K562 (cell line): ENCODE results near the gene CNPY4. TPM values are rescaled to one million over a fixed set of nuclear protein-coding genes. Genes with fewer than 3 reads are reported as not detected.
A peak's percentile ranks its signal among the peaks of the same experiment; 100 is the strongest.

Experiments
- ATF1 ChIP-seq, 2 experiments: fragments of 450-650 bp in 1 of 2; IDR thresholded peaks; 2 replicates each; pipeline ENCODE4 v1.6.1; 2016; ENCODE audit warnings: missing compliant biosample characterization in 1 of 2, missing genetic modification characterization in 1 of 2
- BDP1 ChIP-seq: IDR thresholded peaks from 3 replicates; pipeline ENCODE4 v1.6.1; 2011; ENCODE audit not compliant: insufficient read length, insufficient read depth
- CC2D1A ChIP-seq: fragments of 450-650 bp; IDR thresholded peaks from 2 replicates; pipeline ENCODE4 v1.6.1; 2017; ENCODE audit warnings: mild to moderate bottlenecking
- HDAC2 ChIP-seq: fragments of 450-650 bp; IDR thresholded peaks from 2 replicates; pipeline ENCODE4 v1.6.1; 2016; ENCODE audit warnings: mild to moderate bottlenecking
- ILK ChIP-seq: fragments of 450-650 bp; IDR thresholded peaks from 2 replicates; pipeline ENCODE4 v1.6.1; 2016; ENCODE audit warnings: missing genetic modification characterization, low read depth, mild to moderate bottlenecking, missing compliant biosample characterization, moderate library complexity, borderline replicate concordance
- KLF13 ChIP-seq: fragments of 450-650 bp; IDR thresholded peaks from 2 replicates; pipeline ENCODE4 v1.6.1; 2016; ENCODE audit warnings: missing genetic modification characterization, low read depth, mild to moderate bottlenecking, missing compliant biosample characterization, moderate library complexity, borderline replicate concordance
- PYGO2 ChIP-seq: fragments of 450-650 bp; IDR thresholded peaks from 2 replicates; pipeline ENCODE4 v1.6.1; 2016; ENCODE audit warnings: mild to moderate bottlenecking, missing genetic modification characterization, moderate library complexity, missing compliant biosample characterization
- SMAD2 ChIP-seq: fragments of 150-350 bp; IDR thresholded peaks from 2 replicates; pipeline ENCODE4 v1.6.1; 2014; ENCODE audit warnings: low read depth, mild to moderate bottlenecking, low read length
- SMAD3 ChIP-seq: fragments of 450-650 bp; formaldehyde crosslinking; conservative IDR thresholded peaks from 2 replicates; pipeline ENCODE4 v1.4.0; 2020; ENCODE audit warnings: mild to moderate bottlenecking
- ZNF408 ChIP-seq: fragments of 250-450 bp; sonication (Bioruptor Pico); IDR thresholded peaks from 2 replicates; pipeline ENCODE4 v1.4.0; 2020; ENCODE audit warnings: low read depth, mild to moderate bottlenecking, moderate library complexity
- ZNF717 ChIP-seq: fragments of 250-450 bp; sonication (Bioruptor Pico); IDR thresholded peaks from 2 replicates; pipeline ENCODE4 v1.5.0; 2021
- ZNF780A ChIP-seq: fragments of 250-450 bp; sonication (Bioruptor Pico); IDR thresholded peaks from 2 replicates; pipeline ENCODE4 v1.5.0; 2021; ENCODE audit warnings: mild to moderate bottlenecking
- polyA plus RNA-seq, 8 experiments: library from polyadenylated mRNA; depleted of rRNA in 4 of 8; stranded (reverse) in 5 of 8; unstranded in 3 of 8; fragments of >200 nt; fragmentation: Nextera tagmentation in 2 of 8; fragmentation: Illumina TruSeq in 1 of 8; extraction: Ambion mirVana in 2 of 8; extraction: Trizol in 1 of 8; gene quantifications; 2 replicates each; pipeline versions ENCODE4 v1.2.1 to v1.2.3, GENCODE V29; 2011 to 2014; ENCODE audit warnings: inconsistent platforms in 1 of 8, missing spikeins in 1 of 8
- total RNA-seq, 7 experiments: library from RNA; depleted of rRNA in 6 of 7; stranded (reverse); fragments of >200 nt in 6 of 7; fragmentation: Illumina TruSeq in 2 of 7; extraction: Trizol in 2 of 7; gene quantifications; 2 replicates each; pipeline versions ENCODE4 v1.2.1 to v1.2.3, GENCODE V29; 2011 to 2021; ENCODE audit warnings: low replicate concordance in 1 of 7
- TF ChIP-seq, protein P1 (sequence below), 2 experiments: IDR thresholded peaks; 2 replicates each; pipeline ENCODE4 v1.6.1; 2012; ENCODE audit warnings: improper control_type of control experiment in 2 of 2, low read depth in 2 of 2, low read length in 2 of 2, borderline replicate concordance in 1 of 2
- TF ChIP-seq, protein P2 (sequence below): fragments of 250-450 bp; sonication (Bioruptor Pico); IDR thresholded peaks from 2 replicates; pipeline ENCODE4 v1.5.0; 2021; ENCODE audit warnings: mild to moderate bottlenecking, borderline replicate concordance
- TF ChIP-seq, protein P3 (sequence below): fragments of 450-650 bp; IDR thresholded peaks from one replicate; pipeline ENCODE4 v1.6.1; 2018; ENCODE audit warnings: mild to moderate bottlenecking, moderate library complexity; ENCODE audit not compliant: partially characterized antibody

The CNPY4 gene
- total and polyA plus RNA-seq, 9 of the 15 experiments (the other 6 are each of a cell fraction or from before 2014, with no cell fraction given) = 1.9 to 11.2 (median 7.0) TPM

DNA sequence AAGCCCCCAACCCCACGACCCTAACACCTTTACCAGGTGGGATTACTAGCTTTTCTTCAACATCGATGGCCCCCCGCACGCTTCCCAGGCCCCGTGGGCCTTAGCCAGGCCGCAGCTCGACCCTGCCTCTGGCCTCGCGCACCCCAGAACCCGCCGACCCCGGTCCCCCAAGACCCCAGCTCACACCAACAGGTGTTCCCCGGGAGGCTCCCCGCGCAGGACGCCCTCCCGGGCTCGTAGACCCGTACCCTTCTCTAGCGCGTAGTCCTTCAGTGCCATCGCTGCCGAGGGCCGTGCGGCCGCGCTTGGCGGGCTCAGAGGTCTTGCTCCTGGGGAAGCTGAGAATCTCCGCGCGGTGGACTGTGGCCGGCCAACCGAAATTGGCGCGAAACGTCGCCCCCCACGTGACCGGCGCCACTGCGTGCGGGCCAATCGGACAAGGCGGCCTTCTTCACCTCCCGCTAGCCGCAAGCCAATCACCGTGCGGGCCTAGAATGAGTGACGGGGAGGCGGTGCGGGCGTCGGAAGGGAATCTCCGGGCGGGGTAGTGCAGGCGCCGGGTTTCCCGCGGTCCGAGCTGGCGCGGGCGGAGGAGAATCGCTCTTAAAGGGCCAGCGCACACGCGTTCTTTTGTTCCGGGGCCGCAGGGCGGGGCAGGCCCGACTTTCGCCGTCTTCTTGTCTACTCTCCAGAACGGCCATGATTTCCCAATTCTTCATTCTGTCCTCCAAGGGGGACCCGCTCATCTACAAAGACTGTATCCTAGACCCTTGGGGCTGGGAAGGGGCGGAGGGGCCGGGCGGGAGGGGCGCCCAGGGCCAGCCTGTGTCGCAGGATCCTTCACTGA, 18.2 kb upstream of the CNPY4 start, which contains the start of the genes AP4M1 and MCM7 (continued):
- TF ChIP-seq HDAC2 = peak; percentile 37; the same call in 1 of the 2 replicates
- TF ChIP-seq CC2D1A = no peak
- no peak for TF ChIP-seq PYGO2
- TF ChIP-seq ZNF780A = no peak
- TF ChIP-seq KLF13 (tag) = no peak
- TF ChIP-seq ATF1 (CRISPR knock-in tag; IDR thresholded peaks at IDR 0.05) = 0 out of 2 replicates have a peak, but pooled peaks have one; percentile 21
- peak; percentile 78 for TF ChIP-seq ATF1 (tag; IDR thresholded peaks at IDR 0.05)
- TF ChIP-seq SMAD3 (CRISPR knock-in tag) = no peak
- TF ChIP-seq, protein P1, sequence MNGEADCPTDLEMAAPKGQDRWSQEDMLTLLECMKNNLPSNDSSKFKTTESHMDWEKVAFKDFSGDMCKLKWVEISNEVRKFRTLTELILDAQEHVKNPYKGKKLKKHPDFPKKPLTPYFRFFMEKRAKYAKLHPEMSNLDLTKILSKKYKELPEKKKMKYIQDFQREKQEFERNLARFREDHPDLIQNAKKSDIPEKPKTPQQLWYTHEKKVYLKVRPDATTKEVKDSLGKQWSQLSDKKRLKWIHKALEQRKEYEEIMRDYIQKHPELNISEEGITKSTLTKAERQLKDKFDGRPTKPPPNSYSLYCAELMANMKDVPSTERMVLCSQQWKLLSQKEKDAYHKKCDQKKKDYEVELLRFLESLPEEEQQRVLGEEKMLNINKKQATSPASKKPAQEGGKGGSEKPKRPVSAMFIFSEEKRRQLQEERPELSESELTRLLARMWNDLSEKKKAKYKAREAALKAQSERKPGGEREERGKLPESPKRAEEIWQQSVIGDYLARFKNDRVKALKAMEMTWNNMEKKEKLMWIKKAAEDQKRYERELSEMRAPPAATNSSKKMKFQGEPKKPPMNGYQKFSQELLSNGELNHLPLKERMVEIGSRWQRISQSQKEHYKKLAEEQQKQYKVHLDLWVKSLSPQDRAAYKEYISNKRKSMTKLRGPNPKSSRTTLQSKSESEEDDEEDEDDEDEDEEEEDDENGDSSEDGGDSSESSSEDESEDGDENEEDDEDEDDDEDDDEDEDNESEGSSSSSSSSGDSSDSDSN (IDR thresholded peaks at IDR 0.05; ENCODE audit: borderline replicate concordance in 1 of 2, low read depth in 2 of 2, low read length in 2 of 2) = no peak; a peak in 1 of 4 replicates
- no peak for TF ChIP-seq SMAD2
- TF ChIP-seq, protein P2, sequence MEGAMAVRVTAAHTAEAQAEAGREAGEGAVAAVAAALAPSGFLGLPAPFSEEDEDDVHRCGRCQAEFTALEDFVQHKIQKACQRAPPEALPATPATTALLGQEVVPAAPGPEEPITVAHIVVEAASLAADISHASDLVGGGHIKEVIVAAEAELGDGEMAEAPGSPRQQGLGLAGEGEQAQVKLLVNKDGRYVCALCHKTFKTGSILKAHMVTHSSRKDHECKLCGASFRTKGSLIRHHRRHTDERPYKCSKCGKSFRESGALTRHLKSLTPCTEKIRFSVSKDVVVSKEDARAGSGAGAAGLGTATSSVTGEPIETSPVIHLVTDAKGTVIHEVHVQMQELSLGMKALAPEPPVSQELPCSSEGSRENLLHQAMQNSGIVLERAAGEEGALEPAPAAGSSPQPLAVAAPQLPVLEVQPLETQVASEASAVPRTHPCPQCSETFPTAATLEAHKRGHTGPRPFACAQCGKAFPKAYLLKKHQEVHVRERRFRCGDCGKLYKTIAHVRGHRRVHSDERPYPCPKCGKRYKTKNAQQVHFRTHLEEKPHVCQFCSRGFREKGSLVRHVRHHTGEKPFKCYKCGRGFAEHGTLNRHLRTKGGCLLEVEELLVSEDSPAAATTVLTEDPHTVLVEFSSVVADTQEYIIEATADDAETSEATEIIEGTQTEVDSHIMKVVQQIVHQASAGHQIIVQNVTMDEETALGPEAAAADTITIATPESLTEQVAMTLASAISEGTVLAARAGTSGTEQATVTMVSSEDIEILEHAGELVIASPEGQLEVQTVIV (CRISPR knock-in tag) = no peak
- TF ChIP-seq ILK (tag) = no peak
- no peak for TF ChIP-seq ZNF408 (CRISPR knock-in tag)
- TF ChIP-seq BDP1 = no peak
- TF ChIP-seq, protein P3, sequence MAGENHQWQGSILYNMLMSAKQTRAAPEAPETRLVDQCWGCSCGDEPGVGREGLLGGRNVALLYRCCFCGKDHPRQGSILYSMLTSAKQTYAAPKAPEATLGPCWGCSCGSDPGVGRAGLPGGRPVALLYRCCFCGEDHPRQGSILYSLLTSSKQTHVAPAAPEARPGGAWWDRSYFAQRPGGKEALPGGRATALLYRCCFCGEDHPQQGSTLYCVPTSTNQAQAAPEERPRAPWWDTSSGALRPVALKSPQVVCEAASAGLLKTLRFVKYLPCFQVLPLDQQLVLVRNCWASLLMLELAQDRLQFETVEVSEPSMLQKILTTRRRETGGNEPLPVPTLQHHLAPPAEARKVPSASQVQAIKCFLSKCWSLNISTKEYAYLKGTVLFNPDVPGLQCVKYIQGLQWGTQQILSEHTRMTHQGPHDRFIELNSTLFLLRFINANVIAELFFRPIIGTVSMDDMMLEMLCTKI = no peak
- TF ChIP-seq ZNF717 (CRISPR knock-in tag) = no peak
